ENCODE data around the gene CLTB.

DNA sequence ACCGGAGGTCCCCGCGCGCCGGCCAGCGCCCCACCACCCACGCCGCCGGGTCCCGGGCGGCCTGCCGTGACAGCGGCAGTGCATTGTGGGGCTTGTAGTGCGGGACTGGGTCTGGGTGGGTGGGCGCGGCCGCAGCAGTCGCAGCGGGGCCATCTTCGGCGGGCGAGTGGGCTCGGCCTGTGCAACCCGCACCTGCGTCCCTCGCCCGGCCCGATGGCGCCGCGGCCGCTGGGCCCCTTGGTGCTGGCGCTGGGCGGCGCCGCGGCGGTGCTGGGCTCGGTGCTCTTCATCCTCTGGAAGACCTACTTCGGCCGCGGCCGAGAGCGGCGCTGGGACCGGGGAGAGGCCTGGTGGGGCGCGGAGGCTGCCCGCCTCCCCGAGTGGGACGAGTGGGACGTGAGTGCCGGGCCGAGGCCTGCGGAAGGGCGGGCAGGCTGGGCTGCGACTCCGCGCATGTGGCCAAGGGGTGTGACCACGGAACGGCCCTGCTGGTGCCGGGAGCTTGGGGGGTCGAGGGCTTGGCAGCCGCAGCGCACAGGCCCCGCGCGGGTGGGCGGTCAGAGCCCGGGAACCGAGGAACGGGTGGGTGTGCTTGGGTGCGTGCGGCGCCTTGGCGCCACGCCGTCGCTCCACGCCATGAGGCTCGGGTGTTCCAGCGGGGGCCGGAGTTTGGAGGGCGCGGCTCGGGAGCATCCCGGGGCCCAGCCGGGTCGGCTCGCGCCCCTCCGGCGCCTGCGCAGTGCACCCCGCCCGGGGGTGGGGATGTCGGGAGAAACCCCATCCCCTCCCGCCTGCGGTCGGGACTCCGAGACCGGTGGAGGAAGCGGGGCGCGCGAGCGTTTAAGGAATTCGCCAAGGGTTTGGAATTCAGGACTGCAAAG lies 50.7 kb downstream of the CLTB start, which contains the start of gene ARL10:
- TF ChIP-seq CTCF (IDR thresholded peaks at IDR 0.05; ENCODE audit: control extremely low read depth in 1 of 3, insufficient read depth in 1 of 3, low read depth in 1 of 3, low read length in 3 of 3) (no peak), POLR2AphosphoS5 (IDR thresholded peaks at IDR 0.05; ENCODE audit: low read depth, low read length) (no peak), ATF3 (IDR thresholded peaks at IDR 0.05; ENCODE audit: insufficient read depth, low read depth, low read length) (no peak), POLR2A (IDR thresholded peaks at IDR 0.05; ENCODE audit: control extremely low read depth in 1 of 2, low read depth in 2 of 2, low read length in 2 of 2) (no peak), KDM1A (IDR thresholded peaks at IDR 0.05; ENCODE audit: borderline replicate concordance, low read length) (no peak), ATF2 (IDR thresholded peaks at IDR 0.05; ENCODE audit: low read length) (no peak), BRCA1 (IDR thresholded peaks at IDR 0.05; ENCODE audit: low read depth, low read length) (no peak), FOSL1 (IDR thresholded peaks at IDR 0.05; ENCODE audit: insufficient read depth, low read depth, low read length) (no peak)
- TF ChIP-seq, protein P1, sequence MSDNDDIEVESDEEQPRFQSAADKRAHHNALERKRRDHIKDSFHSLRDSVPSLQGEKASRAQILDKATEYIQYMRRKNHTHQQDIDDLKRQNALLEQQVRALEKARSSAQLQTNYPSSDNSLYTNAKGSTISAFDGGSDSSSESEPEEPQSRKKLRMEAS (IDR thresholded peaks at IDR 0.05): peak; percentile 91

Measured in H1 (cell line).